Measurements from ENCODE around the gene PRDM12.

PRDM12 gene

GRCh38 chr9:130630506-130631330 is 33.7 kb upstream of the PRDM12 start:
- Histone ChIP-seq H3K4me2 (ENCODE audit: low read length) (no peak overlapping the region), H3K9me3 (ENCODE audit: low read length) (no peaks in the 10 kb centered on the region), H2AFZ (ENCODE audit: low read length) (no peak overlapping the region), H3K4me3 (ENCODE audit: low read depth, low read length, poor library complexity, severe bottlenecking) (no peak overlapping the region), H3K36me3 (ENCODE audit: insufficient read depth, low read length) (peaks cover 61% of the 10 kb centered on the region), H3F3A (ENCODE audit: insufficient read depth, low read length) (no peaks in the 10 kb centered on the region), H3K9ac (ENCODE audit: low read length) (no peak overlapping the region), H3K79me2 (ENCODE audit: insufficient read depth, low read length) (no peaks in the 10 kb centered on the region), H3K9me2 (ENCODE audit: low read depth, low read length) (no peaks in the 10 kb centered on the region), H3K4me1 (ENCODE audit: insufficient read depth, low read length, severe bottlenecking) (no peaks in the 10 kb centered on the region), H4K20me1 (ENCODE audit: insufficient read depth, low read length) (no peaks in the 10 kb centered on the region), H3K27me3 (ENCODE audit: insufficient read depth, low read length) (no peaks in the 10 kb centered on the region), H3K27ac (ENCODE audit: low read depth, low read length, poor library complexity, severe bottlenecking) (no peak overlapping the region)
- no peak for TF ChIP-seq CTCF (IDR thresholded peaks at IDR 0.05; ENCODE audit: low read length)
- no peak for TF ChIP-seq EZH2 (IDR thresholded peaks at IDR 0.05; ENCODE audit: borderline replicate concordance, low read length)

GRCh38 chr9:130631331-130632080 is 32.9 kb upstream of the PRDM12 start:
- H3K4me3 ChIP-seq (ENCODE audit: low read depth, low read length, poor library complexity, severe bottlenecking) = no peak overlapping the region
- H3K9me3 ChIP-seq (ENCODE audit: low read length) = no peaks in the 10 kb centered on the region
- no peak for TF ChIP-seq CTCF (IDR thresholded peaks at IDR 0.05; ENCODE audit: low read length)
- H3K4me1 ChIP-seq (ENCODE audit: insufficient read depth, low read length, severe bottlenecking) = no peaks in the 10 kb centered on the region
- H3K36me3 ChIP-seq (ENCODE audit: insufficient read depth, low read length) = peaks cover 61% of the 10 kb centered on the region
- H3K9me2 ChIP-seq (ENCODE audit: low read depth, low read length) = no peaks in the 10 kb centered on the region
- no peak overlapping the region for H3K9ac ChIP-seq (ENCODE audit: low read length)
- H3F3A ChIP-seq (ENCODE audit: insufficient read depth, low read length) = no peaks in the 10 kb centered on the region
- H3K4me2 ChIP-seq (ENCODE audit: low read length) = no peak overlapping the region
- no peak overlapping the region for H2AFZ ChIP-seq (ENCODE audit: low read length)
- H3K27ac ChIP-seq (ENCODE audit: low read depth, low read length, poor library complexity, severe bottlenecking) = no peak overlapping the region
- no peaks in the 10 kb centered on the region for H4K20me1 ChIP-seq (ENCODE audit: insufficient read depth, low read length)
- H3K79me2 ChIP-seq (ENCODE audit: insufficient read depth, low read length) = no peaks in the 10 kb centered on the region
- H3K27me3 ChIP-seq (ENCODE audit: insufficient read depth, low read length) = no peaks in the 10 kb centered on the region

- H3K27ac ChIP-seq (ENCODE audit: low read depth, low read length, poor library complexity, severe bottlenecking) = no peak overlapping the region
- no peaks in the 10 kb centered on the region for H3K9me2 ChIP-seq (ENCODE audit: low read depth, low read length)
- H3K9ac ChIP-seq (ENCODE audit: low read length) = no peak overlapping the region
- H4K20me1 ChIP-seq (ENCODE audit: insufficient read depth, low read length) = no peaks in the 10 kb centered on the region
- H2AFZ ChIP-seq (ENCODE audit: low read length) = no peak overlapping the region
- no peaks in the 10 kb centered on the region for H3K79me2 ChIP-seq (ENCODE audit: insufficient read depth, low read length)
- H3K4me2 ChIP-seq (ENCODE audit: low read length) = no peak overlapping the region
- H3K27me3 ChIP-seq (ENCODE audit: insufficient read depth, low read length) = no peaks in the 10 kb centered on the region
- no peaks in the 10 kb centered on the region for H3K9me3 ChIP-seq (ENCODE audit: low read length)
- no peaks in the 10 kb centered on the region for H3F3A ChIP-seq (ENCODE audit: insufficient read depth, low read length)
- H3K4me3 ChIP-seq (ENCODE audit: low read depth, low read length, poor library complexity, severe bottlenecking) = no peak overlapping the region
- peaks cover 61% of the 10 kb centered on the region for H3K36me3 ChIP-seq (ENCODE audit: insufficient read depth, low read length)
- H3K4me1 ChIP-seq (ENCODE audit: insufficient read depth, low read length, severe bottlenecking) = no peaks in the 10 kb centered on the region
- TF ChIP-seq EZH2 (IDR thresholded peaks at IDR 0.05; ENCODE audit: borderline replicate concordance, low read length) = no peak
- no peak for TF ChIP-seq CTCF (IDR thresholded peaks at IDR 0.05; ENCODE audit: low read length)
Observed at GRCh38 chr9:130632081-130632710, 32.2 kb upstream of the PRDM12 start.

All from OCI-LY1 (cell line).